Amniotic epithelial cell (primary cell): ENCODE measurements around the gene WDR88.
"Not testable (repeated sequence)": the region's sequence is repeated elsewhere in the genome, so short reads cannot be mapped to it uniquely, and the experiment has no call there.

ENCODE experiments used
- DNase-seq: peaks from one replicate; pipeline ENCODE4 v3.0.0-alpha.2; 2010; ENCODE audit warnings: low read depth

Gene WDR88

DNA sequence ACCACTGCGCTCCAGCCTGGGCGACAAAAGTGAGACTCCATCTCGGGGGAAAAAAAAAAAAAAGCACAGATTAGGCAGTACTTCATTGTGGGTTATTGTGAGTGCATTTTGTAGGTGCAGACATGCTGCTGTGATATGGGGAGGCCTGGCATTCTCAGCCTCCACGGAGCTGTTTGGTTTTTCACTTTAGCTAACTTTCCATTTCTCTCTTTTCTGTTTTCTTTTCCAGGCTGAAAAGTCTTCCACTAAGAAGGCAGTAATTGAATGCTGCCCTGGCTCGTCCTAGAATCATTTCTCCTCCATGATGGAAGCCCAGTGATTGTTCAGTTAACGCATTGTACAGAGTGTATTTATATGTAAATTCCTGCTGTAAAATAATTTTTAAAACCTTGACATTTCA is 2.0 kb upstream of the WDR88 start:
- DNase-seq = no peak

DNA sequence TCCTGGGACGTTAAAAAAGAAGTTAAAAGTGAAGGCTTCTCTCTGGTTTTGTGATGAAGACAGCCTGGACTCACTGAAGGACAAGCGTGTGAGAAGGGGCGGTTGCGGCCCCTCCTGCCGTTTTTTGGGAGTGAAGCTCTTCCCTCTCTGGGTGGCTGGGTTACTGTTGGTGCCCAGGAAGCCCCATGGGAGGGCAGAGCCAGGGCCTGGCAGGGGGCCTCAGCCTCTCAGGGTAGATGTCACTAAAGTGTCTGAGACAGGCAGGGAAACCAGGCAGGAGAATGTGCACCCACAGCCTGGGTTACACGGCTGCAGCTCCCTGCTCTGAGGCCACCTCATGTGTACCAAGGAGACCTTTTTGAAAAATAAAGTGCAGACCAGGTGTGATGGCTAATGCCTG is 1.5 kb upstream of the WDR88 start:
- no peak for DNase-seq

DNA sequence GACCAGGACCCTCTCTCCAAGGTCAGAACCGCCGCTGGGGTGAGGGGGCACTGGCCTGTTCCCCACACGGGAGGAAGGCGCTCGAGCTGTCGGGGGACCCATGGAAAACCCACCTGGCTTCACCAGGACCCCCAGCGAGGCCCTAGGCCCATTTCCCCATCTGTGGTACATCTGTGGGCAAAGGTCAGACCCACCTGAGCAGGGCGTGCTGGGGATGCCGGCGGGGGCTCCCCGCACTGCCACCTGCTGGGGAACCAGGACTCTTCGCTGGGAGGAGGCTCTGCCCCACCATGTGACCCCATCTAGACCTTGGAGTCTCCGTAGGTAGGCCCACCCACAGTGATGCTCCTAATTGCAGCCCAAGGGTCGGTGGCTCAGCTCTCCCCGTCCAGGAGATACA is 511 bp downstream of the WDR88 start:
- no peak for DNase-seq

DNA sequence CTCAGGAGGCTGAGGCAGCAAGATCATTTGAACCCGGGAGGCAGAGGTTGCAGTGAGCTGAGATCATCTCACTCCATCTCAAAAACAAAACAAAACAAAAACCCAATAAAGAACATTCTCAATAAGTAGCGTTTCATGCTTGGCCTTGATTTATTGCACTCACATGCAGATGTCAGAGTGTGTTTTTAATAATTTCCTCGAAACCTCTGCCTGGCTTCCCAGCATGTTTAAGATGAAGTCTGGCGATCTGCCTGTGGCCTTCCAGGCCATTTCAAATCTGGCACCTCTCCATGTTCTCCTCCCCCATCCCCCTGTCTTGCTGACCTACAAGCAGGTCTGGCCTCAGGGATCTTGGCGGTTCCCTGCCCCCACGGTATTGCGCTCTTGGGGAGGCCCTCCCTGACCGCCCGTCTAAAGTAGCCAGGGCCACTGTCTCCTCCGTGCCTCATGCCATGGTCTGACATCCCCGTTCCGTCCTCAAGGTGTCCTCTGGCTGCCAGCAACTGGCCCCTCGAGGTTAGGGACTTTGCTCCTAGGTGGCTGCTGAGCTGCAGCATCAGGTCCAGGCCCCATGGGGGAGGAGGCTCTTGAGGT is 1.6 kb downstream of the WDR88 start:
- peak; percentile 40 for DNase-seq

DNA sequence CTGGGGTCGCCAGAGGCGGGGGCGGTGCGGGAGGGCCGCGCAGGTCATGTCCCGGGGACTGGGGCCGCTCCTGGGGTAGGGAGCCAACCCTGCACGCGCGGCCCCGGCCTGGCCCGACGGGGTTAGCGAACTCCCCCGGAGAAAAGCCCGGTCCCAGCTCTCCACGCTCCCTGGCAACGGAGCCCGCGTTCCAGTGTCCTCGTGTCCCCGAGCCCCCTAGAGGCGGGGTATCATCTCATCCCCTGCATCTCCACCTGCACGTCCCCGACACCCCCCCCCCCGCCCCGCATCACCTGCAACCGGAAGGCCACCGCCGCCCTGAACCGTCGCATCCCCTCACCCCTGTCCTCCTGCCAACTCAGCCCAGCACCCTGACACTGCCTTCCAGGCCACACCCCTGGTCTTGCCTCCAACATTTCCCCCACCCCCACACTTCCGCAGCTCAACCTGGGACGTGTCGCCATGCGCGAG is 2.7 kb downstream of the WDR88 start:
- no peak for DNase-seq

DNA sequence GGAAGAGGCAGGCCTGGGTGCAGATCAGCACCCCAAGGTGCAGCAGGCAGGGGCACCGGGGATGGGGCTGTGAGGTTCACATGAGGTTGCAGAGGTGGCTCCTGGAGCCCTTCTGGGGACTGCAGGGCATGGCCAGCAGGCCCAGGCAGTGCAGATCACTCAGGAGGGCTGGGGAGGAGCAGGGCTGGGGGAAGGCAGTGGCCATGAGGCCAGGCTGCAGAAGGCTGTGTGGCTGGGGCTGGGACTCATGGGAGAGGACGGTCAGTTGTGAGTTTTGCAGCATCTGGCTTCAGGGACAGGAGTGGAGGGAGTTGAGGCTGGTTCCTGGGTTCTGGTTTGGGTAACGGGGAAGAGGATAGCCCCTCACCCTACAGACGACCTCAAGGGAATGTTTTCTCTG is 7.3 kb downstream of the WDR88 start:
- no peak for DNase-seq

DNA sequence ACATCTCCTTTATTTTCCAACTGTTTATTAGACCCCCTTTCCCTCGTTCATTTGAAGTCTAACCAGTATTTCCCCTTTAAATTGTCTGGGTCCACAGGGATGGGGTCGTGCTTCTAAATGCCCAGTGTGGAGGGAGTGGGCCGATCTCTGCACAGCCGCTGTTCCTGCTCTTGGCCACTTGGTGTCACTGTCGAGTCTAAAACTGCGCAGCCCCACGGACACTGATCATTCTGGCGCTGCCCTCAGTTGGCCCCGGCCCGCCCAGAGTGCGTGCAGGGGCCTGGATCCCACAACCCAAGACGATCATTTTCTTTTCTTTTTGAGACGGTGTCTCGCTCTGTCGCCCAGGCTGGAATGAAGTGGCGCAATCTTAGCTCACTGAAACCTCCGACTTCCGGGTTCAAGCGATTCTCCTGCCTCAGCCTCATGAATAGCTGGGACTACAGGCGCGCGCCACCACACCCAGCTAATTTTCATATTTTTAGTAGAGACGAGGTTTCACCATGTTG is 12.0 kb downstream of the WDR88 start:
- peak; percentile 29 for DNase-seq

DNA sequence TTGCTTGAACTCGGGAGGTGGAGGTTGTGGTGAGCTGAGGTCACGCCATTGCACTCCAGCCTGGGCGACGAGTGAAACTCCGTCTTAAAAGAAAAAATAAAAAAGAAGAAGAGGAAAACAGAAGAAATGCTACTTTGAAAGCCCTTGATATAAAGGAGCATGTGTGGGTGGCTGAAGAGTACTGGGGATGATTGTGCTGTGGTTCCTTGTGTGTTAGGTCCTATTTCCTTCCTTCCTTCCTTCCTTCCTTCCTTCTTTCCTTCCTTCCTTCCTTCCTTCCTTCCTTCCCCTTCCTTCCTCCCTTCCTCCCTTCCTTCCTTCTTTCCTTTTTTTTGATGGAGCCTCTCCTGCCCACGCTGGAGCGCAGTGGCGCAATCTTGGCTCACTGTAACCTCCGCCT is 14.3 kb downstream of the WDR88 start:
- no peak for DNase-seq

DNA sequence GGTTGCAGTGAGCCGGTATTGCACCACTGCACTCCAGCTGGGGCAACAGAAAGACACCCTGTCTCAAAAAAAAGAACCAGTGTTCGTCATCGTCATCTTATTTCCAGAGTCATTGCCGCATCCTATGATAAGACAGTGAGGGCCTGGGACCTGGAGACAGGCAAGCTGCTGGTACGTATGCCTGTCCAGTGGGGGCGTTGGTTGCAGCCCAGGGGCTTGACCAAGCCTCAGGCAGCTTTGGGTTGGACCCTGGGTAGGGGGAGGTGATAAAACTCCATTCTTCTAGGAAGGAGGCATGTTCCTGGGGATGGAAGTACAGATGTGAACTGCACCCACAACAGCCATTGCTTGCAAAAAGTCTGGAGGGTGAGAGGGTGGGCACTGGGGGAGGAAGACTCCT is 15.6 kb downstream of the WDR88 start:
- no peak for DNase-seq

DNA sequence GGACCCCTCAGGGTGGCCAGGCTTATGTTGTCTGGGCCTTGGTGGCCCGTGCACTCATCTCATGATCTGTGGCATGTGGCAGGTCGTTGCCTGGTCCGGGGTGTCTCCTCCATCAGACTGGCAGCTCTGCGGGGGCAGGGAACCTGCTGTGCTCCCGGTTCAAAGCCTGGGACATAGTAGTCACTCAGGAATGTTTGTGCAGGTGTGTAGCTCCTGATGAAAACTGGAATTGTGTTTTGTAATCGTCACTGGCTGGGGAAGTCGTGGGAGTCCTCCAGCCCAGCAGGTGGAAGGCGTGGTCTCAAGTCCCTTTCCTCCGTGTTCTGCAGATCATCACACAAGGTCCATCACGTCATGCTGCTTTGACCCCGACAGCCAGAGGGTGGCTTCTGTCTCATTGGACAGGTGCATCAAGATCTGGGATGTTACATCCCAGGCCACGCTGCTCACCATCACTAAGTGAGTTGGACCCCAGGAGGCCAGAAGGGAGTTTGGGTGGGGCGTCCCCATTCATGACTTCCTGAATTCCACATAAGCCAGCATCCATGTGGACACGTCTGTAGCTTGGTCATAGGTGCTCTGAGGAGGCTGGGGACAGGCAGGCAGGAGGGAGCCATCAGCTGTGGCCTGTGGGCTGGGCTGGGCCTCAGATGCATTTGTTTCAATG is 19.1 kb downstream of the WDR88 start:
- DNase-seq = no peak

DNA sequence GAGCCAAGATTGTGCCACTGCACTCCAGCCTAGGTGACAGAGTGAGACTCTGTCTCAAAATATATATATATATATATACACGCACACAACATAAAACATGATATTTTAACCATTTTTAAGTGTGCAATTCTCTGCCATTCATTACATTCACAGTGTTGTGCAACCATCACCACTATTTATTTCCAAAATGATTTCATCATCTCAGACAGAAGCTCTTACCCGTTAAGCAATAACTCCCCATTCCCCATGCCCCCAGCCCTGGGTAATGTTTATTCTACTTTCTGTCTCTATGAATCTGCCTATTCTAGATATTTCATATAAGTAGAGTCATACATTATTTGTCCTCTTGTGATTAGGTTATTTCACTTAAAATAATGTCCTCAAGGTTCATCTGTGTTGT is 20.3 kb downstream of the WDR88 start:
- DNase-seq = peak; percentile 75

DNA sequence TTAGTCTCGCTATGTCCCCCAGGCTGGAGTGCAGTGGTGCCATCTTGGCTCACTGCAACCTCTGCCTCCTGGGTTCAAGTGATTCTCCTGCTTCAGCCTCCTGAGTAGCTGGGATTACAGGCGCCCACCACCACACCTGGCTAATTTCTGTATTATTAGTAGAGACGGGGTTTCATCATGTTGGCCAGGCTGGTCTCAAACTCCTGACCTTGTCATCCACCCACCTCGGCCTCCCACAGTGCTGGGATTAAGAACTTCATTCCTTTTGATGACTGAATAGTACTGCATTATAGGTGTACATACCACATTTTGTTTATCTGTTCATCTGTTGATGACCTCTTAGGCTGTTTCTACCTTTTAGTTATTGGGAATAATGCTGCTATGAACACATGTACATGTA is 20.7 kb downstream of the WDR88 start:
- not testable (repeated sequence) for DNase-seq

DNA sequence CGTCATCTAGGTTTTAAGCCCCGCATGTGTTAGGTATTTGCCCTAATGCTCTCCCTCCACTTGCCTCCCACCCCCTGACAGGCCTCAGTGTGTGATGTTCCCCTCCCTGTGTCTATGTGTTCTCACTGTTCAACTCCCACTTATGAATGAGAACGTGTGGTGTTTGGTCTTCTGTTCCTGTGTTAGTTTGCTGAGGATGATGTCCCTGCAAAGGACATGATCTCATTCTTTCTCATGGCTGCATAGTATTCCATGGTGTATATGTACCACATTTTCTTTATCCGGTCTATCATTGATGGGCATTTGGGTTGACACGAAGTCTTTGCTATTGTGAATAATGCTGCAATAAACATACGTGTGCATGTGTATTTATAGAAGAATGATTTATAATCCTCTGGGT is 22.4 kb downstream of the WDR88 start:
- DNase-seq = not testable (repeated sequence)

DNA sequence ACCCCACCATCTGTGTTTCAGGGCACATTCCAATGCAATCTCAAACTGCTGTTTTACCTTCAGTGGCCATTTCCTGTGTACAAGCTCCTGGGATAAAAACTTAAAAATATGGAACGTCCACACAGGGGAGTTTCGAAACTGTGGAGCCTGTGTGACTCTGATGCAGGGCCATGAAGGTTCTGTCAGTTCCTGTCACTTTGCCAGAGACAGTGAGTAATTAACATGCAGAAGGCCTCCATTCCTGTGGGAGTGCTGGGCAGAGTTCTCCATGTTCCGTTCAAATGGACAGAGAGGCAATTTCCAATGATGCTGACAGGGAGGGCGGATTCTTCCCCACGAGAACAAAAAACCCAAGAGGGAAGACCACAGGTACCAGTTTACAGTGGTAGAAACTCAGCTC is 24.4 kb downstream of the WDR88 start:
- peak; percentile 48 for DNase-seq

DNA sequence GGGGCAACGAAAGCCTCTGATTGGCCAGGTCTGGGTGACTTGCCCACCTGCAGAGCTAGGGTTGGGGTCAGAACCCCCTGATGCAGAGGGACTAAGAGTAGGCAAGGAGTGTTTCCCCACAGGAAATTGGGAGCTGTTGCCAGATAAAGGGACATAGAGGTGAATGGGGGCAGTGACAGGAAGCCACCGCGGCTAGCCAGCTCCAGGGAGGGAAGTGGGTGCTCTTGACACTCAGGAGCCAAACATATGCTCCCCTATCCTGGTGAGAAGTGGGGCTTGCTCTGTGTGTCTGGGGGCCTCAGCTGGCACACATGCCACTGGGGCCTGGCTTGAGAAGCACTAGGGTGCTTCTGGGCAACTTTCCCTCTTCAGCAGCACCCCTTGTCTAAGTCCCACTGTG is 26.0 kb downstream of the WDR88 start:
- DNase-seq = no peak

DNA sequence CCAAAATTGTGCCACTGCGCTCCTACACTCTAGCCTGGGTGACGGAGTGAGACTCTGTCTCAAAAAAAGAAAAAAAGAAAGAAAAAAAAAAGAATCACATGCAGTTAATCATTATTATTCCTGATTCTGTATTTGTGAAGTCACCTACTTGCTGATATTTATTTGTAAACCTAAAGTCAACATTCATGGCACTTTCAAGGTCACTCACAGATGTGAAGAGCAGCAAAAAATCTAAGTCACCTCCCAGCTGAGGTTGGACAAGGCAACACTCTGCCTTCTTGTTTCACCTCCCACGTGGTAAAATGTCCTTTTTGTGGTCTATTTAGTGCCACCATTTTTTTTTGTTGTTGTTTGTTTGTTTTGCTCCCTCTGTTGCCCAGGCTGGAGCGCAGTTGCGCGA is 26.5 kb downstream of the WDR88 start:
- no peak for DNase-seq

DNA sequence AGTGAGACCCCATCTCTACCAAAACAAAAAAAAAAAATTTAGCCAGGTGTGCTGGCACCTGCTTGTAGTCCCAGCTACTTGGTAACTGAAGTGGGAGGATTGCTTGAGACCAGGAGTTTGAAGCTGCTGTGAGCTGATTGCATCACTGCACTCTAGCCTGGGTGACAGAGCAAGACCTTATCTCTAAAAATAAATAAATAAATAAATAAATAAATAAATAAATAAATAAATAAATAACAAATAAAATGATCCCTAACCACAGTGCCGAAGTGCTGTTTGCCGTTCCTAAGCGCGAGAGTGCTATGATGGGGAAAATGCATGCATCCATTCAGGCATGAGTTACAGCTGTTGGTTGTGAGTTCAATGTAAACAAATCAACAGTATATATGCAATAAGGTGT is 27.2 kb downstream of the WDR88 start:
- DNase-seq = no peak

DNA sequence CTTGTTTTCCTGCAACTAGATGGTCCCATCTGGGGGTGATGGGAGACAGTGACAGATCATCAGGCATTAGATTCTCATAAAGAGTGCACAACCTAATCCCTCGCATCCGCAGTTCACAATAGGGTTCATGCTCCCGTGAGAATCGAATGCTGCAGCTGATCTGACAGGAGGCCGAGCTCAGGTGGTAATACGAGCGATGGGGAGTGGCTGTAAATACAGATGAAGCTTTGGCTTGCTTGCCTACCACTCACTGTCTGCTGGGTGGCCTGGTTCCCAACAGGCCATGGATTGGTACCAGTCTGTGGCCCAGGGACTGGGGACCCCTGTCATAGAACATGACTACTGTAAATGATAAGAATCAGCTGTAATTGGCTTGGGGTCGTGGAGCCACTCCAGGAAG is 28.0 kb downstream of the WDR88 start:
- DNase-seq = no peak

DNA sequence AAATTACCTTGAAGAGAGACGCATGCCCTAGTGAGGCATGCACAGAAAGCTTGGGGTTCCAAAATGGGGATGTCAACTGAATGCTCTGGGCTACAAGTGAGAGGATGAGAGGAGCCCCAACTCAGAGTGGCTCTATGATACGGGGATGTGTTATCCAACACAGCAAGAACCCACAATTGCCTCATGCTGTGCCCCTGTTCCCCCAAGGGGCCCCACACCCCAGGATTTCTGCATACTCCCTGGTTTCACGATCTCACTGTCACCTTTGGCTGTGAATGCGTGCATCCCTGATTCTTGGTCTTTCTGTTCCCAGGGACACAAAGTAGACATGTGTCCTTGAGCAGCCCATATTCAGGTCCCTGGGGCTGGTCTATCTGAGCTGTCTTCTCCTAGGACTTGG is 29.3 kb downstream of the WDR88 start:
- no peak for DNase-seq

DNA sequence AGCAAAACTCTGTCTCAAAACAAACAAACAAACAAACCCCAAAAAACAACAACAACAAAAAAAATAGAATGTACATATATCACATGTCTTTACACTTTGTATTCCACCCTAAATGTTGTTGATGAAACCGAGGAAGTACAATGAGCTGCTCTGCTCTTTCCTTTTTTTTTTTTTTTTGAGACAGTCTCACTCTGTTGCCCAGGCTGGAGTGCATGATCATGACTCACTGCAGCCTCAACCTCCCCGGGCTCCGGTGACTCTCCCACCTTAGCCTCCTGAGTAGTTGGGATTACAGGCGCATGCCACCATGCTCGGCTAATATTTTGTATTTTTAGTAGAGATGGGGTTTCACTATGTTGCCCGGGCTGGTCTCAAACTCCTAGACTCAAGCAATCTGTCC is 31.6 kb downstream of the WDR88 start:
- no peak for DNase-seq

DNA sequence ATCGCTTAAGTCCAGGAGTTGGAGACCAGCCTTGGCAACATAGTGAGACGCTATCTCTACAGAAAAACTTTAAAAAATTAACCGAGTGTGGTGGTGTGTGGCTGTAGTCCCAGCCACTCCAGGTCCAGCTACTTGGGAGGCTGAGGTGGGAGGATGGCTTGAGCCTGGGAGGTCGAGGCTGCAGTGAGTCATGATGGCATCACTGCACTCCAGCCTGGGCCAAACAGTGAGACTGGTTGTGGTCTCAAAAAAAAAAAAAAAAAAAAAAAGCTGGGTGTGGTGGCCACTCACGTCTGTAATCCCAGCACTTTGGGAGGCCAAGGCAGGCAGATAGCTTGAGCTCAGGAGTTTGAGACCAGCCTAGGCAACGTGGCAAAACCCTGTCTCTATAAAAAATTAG is 34.1 kb downstream of the WDR88 start:
- not testable (repeated sequence) for DNase-seq

DNA sequence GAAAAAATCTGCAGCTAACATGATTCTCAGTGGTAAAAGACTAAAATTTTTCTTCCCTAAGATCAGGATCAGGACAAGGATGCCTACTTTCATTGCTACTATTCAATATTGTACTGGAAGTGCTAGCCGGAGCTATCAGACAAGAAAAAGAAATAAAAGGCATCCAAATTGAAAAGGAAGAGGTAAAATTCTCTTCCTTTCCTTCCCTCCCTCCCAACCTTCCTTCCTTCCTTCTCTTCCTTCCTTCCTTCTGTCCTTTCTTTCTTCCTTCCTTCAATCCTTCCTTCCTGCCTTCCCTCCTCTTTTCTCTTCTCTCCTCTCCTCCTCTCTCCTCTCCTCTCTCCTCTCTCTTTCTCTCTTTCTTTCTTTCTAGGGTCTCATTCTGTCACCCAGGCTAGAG is 35.5 kb downstream of the WDR88 start:
- DNase-seq = no peak

DNA sequence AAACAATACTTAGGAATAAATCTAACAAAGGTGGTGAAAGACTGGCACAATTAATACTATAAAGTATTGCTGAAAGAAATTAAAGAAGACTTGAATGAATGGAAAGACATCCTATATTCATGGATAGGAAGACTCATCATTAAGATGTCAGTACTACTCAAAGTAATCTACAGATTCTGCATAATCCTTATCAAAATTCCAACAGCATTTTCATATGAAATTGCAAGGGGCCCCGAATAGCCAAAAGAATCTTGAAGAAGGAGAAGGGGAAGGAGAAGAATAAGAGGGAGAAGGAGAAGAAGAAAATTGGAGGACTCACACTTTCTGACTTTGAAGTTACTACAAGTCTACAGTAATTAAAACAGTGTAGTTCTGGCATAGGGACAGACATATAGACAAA is 36.6 kb downstream of the WDR88 start:
- DNase-seq = no peak

DNA sequence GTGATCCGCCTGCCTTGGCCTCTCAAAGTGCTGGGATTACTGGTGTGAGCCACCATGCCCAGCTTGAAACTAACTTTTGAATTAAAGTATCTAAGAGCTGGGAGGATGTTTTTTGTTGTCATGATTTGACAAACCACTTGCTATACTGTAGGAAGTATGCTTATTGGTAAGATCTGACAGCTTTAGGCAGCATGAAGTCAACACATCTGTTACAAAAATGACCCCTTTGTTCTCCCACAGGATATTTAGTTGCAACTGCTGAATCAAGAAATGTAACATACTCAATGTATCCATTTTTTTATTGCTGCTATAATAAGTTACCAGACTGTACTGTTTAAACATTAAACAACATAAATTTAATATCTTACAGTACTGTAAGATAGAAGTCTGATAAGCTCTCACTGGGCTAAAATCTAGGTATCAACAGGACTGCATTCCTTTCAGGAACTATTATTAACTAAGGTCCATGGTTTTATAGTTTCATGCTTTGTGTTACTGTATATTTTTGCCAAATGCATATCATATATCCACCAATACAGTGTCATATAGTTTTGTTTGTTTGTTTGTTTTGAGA is 39.4 kb downstream of the WDR88 start:
- DNase-seq = no peak
